Neural cell (in vitro differentiated cells): ENCODE measurements around the gene IL10RB.

ENCODE experiments used
- EP300 ChIP-seq: fragments of 450-650 bp; conservative IDR thresholded peaks from 2 replicates; pipeline ENCODE4 v1.6.1; 2014; ENCODE audit warnings: antibody characterized with exemption, mild to moderate bottlenecking, moderate library complexity; ENCODE audit not compliant: poor library complexity, severe bottlenecking
- EZH2 ChIP-seq: fragments of 200-600, 300-800 bp; shearing (Covaris generic), sonication (generic); IDR thresholded peaks from 2 replicates; pipeline ENCODE4 v1.6.1; 2014; ENCODE audit warnings: antibody characterized with exemption, low read length, borderline replicate concordance, mild to moderate bottlenecking; ENCODE audit not compliant: insufficient read depth, poor library complexity, severe bottlenecking
- POLR2AphosphoS5 ChIP-seq: IDR thresholded peaks from 2 replicates; pipeline ENCODE4 v1.6.1; 2012
- SMC3 ChIP-seq: fragments of 450-650 bp; conservative IDR thresholded peaks from 2 replicates; pipeline ENCODE4 v1.6.1; 2014; ENCODE audit warnings: antibody characterized with exemption, mild to moderate bottlenecking, moderate library complexity; ENCODE audit not compliant: poor library complexity
- TF ChIP-seq, protein P1 (sequence below): fragments of 450-650 bp; IDR thresholded peaks from 2 replicates; pipeline ENCODE4 v1.5.1; 2014; ENCODE audit warnings: antibody characterized with exemption, mild to moderate bottlenecking, moderate library complexity; ENCODE audit not compliant: poor library complexity, severe bottlenecking
- TF ChIP-seq, protein P2 (sequence below): IDR thresholded peaks from 2 replicates; pipeline ENCODE4 v1.6.1; 2012; ENCODE audit warnings: borderline replicate concordance

DNA sequence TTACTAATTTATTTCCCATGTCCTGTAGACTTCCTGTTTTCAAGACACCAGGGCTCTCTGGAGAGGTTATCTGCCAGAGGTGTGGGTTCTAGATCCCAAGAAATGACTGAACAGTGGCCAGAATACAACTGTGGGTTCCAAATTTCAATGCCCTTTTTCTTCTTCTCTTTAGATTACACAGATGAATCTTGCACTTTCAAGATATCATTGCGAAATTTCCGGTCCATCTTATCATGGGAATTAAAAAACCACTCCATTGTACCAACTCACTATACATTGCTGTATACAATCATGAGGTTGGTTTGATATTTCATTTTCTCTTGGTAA lies 21.4 kb upstream of the IL10RB start:
- TF ChIP-seq POLR2AphosphoS5 (no peak), SMC3 (no peak), EZH2 (no peak), EP300 (no peak)
- TF ChIP-seq, protein P1, sequence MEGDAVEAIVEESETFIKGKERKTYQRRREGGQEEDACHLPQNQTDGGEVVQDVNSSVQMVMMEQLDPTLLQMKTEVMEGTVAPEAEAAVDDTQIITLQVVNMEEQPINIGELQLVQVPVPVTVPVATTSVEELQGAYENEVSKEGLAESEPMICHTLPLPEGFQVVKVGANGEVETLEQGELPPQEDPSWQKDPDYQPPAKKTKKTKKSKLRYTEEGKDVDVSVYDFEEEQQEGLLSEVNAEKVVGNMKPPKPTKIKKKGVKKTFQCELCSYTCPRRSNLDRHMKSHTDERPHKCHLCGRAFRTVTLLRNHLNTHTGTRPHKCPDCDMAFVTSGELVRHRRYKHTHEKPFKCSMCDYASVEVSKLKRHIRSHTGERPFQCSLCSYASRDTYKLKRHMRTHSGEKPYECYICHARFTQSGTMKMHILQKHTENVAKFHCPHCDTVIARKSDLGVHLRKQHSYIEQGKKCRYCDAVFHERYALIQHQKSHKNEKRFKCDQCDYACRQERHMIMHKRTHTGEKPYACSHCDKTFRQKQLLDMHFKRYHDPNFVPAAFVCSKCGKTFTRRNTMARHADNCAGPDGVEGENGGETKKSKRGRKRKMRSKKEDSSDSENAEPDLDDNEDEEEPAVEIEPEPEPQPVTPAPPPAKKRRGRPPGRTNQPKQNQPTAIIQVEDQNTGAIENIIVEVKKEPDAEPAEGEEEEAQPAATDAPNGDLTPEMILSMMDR: no peak
- TF ChIP-seq, protein P2, sequence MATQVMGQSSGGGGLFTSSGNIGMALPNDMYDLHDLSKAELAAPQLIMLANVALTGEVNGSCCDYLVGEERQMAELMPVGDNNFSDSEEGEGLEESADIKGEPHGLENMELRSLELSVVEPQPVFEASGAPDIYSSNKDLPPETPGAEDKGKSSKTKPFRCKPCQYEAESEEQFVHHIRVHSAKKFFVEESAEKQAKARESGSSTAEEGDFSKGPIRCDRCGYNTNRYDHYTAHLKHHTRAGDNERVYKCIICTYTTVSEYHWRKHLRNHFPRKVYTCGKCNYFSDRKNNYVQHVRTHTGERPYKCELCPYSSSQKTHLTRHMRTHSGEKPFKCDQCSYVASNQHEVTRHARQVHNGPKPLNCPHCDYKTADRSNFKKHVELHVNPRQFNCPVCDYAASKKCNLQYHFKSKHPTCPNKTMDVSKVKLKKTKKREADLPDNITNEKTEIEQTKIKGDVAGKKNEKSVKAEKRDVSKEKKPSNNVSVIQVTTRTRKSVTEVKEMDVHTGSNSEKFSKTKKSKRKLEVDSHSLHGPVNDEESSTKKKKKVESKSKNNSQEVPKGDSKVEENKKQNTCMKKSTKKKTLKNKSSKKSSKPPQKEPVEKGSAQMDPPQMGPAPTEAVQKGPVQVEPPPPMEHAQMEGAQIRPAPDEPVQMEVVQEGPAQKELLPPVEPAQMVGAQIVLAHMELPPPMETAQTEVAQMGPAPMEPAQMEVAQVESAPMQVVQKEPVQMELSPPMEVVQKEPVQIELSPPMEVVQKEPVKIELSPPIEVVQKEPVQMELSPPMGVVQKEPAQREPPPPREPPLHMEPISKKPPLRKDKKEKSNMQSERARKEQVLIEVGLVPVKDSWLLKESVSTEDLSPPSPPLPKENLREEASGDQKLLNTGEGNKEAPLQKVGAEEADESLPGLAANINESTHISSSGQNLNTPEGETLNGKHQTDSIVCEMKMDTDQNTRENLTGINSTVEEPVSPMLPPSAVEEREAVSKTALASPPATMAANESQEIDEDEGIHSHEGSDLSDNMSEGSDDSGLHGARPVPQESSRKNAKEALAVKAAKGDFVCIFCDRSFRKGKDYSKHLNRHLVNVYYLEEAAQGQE: no peak
